ENCODE measurements around the gene PHPT1.

GRCh38 chr9:136814725-136815421 is 34.3 kb upstream of the PHPT1 start:
- TF ChIP-seq ZBTB7A (IDR thresholded peaks at IDR 0.05; ENCODE audit: low read depth) (no peak), FOXM1 (IDR thresholded peaks at IDR 0.05; ENCODE audit: borderline replicate concordance, low read depth) (no peak), CEBPB (IDR thresholded peaks at IDR 0.05) (no peak), EP300 (IDR thresholded peaks at IDR 0.05; ENCODE audit: borderline replicate concordance) (no peak), TAF1 (IDR thresholded peaks at IDR 0.05; ENCODE audit: low read depth) (no peak), EGR1 (IDR thresholded peaks at IDR 0.05) (no peak), CREB1 (IDR thresholded peaks at IDR 0.05; ENCODE audit: low read depth) (no peak), RAD21 (IDR thresholded peaks at IDR 0.05; ENCODE audit: low read depth) (no peak)

Measured in Ishikawa (cell line).